ELR (cell line): ENCODE measurements around the gene FARP1.
"Not testable (repeated sequence)": the region's sequence is repeated elsewhere in the genome, so short reads cannot be mapped to it uniquely, and the experiment has no call there.

Experiments
- DNase-seq: peaks from one replicate; pipeline ENCODE4 v3.0.0-alpha.2; 2015; ENCODE audit warnings: low read depth

Gene FARP1

DNA sequence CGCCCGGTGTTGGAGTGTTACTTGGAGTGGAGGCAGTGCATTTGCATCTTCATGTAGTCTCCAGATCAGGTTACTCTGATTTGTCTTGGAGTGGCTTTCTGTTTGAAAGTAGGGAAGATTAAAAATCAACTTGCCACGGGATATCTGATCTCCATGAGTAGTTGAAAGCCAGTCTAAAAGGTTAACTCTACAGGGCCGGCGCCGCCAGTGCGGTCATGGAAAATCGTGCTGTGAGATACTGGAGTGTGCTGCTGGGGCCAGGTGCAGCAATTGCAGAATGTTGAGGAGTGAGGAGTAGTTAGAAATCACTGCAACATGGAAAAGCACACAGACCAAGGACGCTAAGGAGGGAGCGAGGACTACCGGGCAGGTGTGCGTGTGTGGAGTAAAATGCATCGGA, 259.0 kb downstream of the FARP1 start:
- DNase-seq = no peak

DNA sequence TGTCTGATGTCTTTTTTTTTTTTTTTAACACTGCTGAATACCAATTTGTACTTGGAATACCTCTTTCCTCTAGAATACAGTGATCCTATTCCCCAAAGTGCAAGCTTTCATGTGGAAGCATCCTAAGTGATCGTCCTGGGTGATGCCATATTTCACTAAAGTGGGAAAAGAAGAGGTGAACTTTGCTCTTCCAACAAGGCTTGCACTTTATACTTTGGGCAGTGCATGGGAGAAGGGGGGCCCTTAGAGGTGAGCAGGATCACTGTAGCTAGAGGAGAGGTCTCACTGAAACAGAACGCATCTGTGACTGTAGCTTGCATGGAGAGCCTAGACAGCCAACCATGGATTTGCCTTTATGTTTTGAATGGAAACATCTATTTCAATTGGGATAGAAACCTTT, 260.2 kb downstream of the FARP1 start:
- no peak for DNase-seq

DNA sequence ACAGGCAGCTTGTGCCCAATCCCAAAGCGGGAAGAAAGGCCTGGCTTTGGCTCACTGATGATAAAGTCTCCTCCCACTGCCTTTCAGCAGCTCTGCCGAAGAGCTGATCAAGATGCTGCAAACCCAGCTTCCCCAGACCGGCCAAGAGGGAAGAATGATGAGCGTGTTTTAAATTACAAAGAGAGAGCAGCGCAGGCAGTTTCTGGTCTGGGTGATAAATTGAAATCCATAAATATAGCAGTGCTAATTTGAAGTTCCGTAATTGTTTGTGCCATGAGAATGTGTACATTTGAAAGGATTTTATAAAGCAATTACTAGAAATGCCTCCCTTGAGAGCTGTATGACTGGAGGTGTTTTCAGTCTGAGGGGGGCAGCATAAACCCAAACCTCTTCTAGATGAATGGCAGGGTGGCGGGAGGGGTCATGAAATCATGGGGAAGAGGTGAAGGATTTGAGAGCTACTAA, 262.2 kb downstream of the FARP1 start:
- no peak for DNase-seq

DNA sequence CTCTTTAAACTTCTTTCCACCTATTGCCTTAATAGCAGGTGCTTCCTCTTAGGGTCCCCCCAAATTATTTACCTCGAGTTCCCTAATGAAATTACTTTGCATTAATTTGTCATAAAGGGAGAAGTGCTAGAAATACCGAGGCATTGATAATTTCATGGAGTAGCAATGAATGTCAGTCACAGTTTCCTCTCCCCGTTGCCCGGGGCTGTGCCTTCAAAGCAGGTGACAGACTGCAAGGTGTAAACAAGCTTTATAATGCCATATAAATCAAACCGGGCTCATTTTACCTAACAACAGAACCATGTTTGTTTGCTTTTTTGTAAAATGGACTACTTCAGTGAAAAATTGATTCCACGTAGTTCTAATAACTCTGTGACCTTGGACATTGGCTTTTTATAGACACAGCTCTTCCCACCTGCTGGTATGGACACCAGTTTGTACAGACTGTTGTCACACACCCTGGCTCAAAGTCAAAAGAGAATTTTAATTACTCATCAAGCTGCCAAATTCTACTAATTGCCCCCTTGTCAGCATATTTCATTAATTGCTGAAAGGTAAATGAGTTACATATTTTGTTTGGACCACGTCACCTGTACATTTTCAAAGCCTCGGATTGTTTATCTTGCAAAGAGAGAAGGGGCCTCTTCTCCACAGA, 262.9 kb downstream of the FARP1 start:
- DNase-seq = no peak

DNA sequence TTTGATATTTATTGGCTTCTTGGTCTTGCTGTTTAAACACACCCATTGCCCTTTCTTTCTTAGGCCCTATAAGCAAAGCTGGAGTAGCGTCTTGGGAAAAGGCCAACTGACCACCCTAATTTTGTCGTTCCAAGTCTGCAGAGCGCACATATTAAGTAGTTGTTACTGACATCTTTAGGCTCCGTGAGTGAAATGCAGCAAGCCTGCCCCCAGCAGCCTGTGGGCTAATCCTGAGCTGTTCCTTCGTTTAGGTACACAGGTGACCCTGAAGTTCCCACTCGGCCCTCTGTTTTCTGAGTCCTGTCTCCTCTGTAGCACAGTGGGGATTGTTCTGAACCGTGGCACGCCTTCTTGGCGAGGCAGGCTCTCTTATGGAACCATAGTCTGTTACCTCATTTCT, 263.5 kb downstream of the FARP1 start:
- DNase-seq = no peak

DNA sequence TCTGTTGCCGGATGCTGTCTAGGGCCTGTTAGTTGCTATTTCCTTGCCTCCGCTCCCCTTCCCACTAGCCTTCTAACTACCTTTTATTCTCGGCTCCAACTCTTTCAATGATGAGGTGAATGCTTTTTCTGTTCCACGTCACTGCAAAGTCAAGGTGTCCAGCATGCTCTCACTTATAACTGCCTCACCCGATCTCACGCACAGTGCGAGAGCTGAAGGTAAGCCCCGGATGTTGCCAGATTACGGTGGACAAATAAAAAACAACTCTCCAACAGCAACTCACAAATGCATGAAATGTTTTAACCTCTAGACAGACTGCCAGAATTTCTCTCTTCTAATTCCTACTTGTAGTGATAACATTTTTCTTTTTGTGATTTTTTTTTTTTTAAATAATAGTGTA, 264.1 kb downstream of the FARP1 start:
- DNase-seq = no peak

DNA sequence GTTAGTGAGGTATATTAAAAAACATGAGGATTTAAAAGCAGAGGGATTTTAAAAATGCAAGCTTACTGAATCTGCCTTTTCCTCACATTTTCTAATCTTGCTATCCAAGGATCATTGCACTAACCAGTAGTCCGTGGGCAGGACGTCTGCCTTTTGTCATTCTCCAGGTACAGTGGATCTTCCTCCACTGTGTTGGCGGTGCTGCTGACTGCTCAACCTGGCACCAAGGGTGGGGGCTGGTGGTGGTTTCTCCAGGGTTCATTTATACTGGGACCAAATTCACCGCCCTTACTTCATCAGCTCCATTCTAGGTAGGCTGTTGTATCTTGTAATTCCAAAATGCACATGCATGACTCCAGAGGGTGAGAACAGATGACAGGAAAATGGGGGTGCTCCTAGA, 264.7 kb downstream of the FARP1 start:
- DNase-seq = no peak

DNA sequence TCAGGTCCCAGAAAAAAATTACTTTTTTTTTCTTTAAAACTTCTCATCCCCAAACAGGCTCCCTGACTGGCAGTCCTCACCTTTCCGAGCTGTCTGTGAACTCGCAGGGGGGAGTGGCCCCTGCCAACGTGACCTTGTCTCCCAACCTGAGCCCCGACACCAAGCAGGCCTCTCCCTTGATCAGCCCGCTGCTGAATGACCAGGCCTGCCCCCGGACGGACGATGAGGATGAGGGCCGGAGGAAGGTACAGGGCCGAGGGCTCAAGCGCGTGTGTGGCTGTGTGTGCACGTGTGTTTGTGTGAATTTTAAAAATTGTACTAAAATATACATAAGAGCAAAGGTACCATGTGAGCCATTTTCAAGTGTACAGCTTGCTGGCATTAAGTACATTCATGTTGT, 266.4 kb downstream of the FARP1 start:
- no peak for DNase-seq

DNA sequence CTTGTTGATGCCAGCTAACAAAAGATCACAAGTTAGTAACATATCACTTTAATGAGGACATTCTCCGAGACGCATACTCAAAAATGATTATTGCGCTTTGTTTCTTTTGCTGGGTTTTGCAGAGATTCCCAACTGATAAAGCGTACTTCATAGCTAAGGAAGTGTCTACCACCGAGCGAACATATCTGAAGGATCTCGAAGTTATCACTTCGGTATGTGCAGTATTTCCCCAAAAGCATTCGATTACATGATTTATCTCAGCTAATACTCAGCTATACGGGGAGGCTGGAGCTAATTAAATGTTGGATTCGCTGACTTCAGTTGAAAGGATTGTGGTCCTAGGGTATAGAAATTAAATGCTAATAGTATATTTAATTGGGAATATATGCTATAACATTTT, 267.7 kb downstream of the FARP1 start:
- DNase-seq = no peak

DNA sequence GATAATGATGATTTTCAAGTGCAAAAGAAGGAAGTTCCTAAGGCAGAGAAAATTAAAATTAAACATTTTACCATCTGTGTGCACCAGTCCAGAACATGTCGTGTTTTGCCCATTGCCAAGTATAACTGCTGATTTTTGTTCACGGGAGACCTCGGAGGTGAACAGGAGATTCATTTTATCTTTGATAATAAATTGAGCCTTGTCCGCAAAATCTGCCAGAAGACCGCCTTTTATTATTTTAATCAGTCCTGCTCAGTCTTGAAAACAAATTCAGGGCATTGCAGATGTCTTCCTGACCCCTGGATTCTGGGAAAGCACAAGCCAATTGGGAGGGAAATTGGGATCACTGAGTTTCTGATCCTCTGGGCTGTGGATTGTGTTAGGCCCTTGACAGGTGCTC, 268.1 kb downstream of the FARP1 start:
- DNase-seq = no peak

DNA sequence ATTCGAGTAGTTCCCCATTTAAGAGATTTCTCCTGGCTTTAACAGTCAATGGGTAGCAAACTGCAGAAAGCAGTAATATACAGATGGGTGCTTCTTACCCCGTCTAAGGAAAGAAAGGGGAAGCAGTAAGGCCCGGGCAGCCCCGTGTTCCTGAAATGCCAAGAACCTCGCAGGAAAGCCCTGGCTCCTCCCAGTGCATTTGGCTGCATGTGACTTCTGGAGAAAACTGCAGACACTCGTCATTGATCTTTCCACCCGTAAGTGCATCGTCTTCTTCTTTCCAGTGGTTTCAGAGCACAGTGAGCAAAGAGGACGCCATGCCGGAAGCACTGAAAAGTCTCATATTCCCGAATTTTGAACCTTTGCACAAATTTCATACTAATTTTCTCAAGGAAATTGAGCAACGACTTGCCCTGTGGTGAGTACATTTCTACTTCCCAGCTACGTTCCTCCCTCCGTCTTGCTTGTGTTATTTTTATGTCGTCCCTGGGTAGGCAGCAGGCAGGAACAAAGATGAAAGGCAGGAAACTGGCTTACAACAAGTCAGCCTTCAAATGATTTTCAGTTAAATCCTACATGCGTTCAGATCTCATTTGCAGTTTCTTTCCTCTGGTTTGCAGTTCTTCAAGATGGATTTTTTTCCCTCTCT, 268.8 kb downstream of the FARP1 start:
- DNase-seq = no peak

DNA sequence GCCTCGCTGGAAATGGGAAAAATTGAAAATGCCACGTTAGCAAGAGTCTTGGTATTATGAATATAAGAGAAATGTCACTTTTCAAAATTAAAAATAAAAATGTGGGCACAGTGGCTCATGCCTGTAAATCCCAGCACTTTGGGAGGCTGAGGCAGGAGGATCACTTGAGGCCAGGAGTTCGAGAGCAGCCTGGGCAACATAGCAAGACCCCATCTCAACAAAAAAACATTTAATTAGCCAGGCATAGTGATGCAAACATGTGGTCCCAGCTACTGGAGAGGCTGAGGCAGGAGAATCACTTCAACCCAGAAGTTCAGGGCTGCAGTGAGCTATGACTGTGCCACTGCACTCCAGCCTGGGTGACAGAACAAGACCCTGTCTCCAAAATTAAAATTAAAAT, 270.4 kb downstream of the FARP1 start:
- not testable (repeated sequence) for DNase-seq

DNA sequence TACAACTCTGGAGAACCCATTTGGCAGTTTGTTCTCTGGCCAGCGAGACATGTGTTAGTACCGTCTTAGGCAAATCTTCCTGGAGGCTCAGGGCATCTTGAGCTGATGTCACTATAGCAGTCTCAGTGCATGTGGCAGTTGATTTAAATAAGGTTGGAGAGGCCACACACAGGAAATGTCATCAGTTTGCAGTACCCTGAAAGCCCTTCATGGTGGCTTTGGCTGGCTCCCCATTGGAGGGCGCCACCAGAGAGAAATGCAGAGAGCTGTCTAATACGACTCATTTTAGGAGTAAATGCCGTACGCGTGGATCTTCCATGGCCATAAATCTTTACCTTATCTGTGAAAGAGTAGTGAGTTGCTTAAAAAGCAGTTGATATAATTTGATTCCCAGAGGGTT, 270.9 kb downstream of the FARP1 start:
- DNase-seq = no peak

DNA sequence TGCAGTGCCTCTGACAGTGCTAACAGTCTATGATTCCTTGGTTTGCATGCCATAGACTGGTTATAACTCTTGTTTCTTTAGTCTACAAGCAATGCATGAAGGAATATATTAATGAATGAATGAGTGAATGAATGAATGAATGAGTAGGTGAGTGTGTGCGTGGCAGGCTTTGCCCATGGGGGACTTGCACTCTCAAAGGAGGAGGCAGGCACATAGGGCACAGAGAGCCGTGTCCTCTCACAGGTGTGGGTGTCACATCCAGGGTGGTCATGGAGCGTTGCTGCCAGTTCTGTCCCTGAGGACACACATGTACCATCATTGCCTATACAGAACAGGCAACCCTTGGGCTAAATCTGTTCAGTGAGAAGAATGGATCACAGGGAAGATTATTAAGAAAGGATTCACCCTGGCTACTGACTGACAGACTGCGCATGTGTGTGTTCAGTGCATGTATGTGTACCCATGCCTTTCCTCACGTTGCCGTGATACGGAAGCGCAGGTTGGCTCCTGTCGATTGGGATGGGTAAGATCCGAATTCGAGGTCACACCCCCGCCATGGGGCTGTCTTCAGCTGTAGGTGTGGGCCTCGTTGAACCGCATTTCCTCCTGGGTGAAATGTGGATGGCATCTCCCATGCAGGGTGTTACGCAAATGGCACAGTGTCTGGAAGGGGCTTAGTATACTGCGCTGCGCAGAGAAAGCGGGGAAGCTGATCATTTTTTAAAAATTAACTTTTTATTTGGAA, 272.6 kb downstream of the FARP1 start:
- DNase-seq = no peak

DNA sequence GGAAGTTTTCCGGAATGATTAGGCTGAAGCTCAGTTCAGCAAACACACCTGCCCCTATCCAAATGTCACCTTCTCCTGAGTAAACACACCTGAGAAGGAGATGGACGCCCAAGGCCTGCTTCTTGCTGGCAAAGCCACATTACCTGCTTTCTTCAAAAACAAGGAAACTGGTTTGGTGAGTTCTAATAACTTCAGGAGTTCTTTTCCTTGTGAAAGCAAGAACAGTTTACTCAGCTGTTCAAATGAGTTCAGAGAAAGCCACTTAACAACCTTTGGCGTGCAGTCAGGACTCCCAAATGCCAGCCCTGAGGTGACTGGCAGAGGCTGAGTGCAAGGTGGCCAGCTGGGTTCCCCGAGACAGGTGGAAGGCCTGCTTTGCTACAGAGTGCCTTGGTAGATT, 273.5 kb downstream of the FARP1 start:
- no peak for DNase-seq

DNA sequence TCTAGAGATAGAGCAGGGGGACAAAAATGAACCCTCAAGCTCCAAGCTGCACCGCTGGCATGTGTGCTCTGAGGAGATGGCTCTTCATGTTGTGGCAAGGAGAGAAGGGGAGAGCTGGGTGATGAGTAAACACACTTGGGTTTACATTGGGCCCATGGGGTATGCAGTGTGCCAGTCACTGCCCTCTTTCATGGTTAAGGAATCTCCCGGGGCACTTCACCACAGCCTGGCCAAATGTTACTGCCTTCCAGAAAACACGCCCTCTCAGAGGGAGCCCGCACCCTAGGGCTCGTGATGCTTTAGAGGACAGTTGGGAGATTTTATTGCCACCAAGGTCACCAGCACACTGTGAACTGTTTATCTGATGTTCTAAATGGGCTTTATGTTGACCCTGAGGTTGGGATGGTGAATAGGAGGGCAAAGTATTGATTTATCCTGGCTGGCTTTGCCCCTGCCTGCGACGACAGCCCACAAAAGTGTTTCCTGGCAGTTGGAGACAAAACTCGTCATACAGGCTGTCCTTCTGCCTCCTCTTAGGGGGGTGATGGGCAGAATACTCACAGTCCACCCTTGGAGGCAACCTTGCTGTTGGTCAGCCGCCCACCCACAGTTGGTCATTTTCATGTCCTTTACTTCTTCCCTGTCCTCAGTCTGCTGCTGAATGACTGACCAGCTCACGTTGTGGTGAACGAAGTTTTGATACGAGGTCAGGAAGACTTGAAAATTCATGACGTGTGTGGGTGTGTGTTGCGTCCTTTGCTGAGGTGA, 277.1 kb downstream of the FARP1 start:
- no peak for DNase-seq

DNA sequence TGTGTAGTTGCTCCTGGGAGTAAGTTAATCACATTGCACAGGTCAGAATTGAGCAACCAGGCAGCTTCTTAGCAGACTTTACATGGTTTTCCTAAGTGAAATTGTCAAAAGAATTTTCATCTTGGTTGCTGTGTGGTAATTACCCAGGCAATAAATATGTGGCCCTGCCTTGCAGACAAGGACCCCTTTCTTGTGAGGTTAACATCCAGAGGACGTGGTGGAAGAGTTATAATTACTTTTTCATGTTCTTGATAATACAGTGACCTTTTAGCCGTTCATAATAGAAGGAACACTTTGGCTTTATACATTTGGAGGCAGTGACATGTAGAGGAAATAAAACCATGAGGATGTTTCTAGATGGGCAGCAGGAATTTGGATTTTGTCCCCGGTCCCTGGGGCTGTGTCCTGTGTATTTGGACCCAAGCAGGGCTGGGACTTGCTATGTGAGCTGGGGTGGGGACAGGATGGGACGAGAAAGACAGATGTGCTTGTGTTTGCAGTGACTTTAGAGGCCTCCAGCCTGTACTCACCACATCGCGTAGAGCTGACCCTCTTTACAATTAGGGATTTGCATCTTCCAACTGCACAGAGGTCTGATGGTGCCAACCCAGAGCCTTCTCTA, 277.8 kb downstream of the FARP1 start:
- no peak for DNase-seq

DNA sequence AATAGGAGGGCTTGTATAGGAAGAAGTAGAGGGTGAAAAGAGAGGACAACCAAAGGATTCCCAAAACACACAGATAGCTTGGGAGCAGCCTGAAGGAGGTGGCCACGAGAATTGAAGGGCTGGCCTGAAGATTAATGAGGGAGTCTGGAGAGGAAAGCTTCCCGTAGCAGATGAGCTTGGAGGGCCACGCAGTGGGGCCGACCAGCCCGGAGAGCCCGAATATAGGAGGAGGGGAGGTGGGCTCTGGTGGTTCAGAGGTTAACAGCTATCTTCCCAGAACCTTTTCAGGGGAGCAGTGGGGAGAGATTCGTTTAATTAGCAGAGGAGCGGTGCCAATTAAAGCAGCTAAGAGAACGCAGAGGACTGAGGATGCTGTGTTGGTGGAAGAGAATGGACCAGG, 279.2 kb downstream of the FARP1 start:
- no peak for DNase-seq

DNA sequence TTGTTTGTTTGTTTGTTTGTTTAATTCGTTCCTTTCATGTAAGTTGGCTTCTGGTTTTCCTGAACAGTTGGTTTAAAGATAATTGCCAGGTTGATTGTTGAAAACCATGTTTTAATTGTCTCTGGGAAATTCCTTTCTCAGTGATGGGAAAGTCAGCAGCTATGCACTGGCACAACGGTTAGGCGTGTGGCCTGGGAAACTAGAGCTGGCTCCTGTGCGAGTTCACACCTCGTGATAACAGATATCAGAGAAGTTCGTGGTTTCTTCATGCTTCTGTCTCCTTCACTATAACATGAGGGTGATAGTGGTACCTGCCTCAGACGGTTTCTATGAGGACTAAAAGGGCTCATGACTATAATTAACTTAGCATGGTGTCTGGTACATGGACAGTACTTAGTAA, 280.5 kb downstream of the FARP1 start:
- DNase-seq = no peak

DNA sequence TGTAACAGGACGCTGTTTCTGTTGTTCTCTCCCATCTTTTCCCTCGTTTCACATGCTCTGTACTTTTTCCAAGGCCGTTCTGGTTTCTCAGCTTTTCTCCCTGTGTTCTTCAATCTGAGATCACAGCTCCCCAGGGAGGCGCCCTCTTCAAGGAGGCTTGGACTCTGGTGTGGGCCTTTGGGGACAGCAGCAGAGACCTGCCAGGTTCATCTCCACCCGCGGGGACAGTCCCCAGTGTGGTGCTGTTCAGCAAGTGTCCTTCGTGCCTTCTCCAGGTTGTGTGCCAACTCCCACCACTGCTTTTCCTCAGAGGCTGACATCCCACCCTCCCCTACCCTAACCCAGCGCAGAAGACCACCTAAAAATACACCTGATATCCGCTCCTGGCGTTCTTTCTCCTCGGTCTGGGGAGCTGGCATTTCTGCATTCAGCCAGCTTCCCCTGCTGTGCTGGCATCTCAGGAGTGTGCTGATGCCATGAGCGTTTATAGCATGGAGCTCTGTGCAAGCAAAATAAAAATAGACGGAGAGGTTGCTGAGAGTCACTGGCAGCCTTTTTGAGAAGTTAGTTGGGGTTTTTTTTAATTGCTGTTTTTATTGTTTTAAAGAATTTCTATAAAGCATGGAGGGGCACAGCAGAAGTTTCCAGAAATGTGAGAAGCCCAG, 284.6 kb downstream of the FARP1 start:
- no peak for DNase-seq

DNA sequence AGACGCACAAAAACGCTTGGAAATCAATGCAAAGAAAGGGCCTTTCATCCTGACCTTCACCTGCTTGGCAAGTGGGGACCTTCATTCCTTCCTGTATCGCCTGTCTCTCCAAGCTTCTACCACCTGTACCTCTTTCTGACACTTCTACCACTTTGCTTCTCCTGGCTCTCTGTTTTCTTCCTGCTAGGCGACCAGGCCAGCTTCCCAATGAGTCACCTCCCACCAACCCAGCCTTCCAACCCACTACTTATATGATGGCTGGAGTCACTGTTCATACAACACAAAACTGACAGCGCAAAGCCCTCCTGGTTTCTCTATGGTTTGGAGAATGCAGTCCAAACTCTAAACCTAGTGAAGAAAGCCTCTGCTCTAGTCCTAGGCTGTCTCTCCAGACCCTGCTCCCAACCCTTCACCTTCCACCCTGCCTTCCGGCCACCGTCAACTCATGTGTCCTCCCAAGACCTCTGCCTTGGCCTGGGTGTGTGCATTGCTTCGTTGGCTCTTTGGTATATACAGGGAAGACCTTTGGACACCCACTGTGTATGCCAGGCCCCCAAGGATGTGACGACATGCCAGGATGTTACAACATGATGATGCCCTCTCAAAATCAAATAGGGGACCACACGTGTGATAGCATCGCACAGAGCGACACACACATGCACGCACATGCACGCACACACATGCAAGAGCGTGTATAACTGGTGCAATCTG, 285.5 kb downstream of the FARP1 start:
- DNase-seq = no peak
